HUDEP-2 (cell line): ENCODE measurements around the gene TALDO1.

Experiments used
- DNase-seq, 76 experiments: peaks; one replicate each; lab custom pipeline; 2025; ENCODE audit not compliant: unreplicated experiment in 76 of 76; lab: John Stamatoyannopoulos, UW

TALDO1 gene

DNA sequence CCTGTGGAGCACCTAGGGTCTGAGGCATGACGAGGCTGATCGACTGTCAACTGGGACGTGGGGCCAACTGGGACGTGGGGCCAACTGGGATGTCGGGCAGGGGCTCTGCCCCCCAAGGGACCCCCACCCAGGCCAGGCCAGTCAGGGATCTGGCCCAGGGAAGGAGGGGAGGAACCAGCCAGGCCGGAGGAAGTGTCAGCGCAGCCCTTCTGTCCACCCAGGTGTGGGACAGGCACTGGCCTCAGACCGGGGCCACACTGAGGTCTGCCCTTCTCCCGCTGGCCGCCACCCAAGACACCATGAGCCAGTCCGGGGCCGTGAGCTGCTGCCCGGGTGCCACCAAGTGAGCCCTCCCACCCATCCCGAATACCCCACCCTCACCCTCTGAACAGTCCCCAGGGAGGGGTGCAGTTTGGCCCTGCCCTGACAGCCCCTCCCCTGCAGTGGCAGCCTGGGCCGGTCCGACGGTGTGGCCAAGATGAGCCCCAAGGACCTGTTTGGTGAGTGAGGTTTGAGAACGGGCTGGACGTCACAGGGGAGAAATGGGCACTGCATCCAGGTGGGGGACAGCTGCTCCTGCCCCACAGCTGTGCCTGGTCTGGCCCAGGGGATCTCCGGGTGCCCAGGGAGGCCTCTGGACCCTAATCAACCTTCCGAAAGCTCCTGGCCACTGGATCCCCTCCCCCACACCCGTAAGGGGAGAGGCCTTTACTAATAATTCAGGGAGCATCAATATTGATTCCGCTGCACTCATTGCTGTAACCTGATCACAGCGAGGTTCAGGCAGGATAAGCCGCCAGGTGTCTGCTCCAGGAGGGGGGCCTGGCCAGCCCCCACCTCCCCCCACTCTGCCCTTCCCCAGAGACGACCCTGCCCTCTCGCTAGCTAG lies 37.9 kb upstream of the TALDO1 start:
- no peak for DNase-seq

- DNase-seq, result no peak
Measured at GRCh38 chr11:714436-714835, 32.8 kb upstream of the TALDO1 start.

- DNase-seq, result no peak
Measured at GRCh38 chr11:719214-720016, 27.8 kb upstream of the TALDO1 start.

DNA sequence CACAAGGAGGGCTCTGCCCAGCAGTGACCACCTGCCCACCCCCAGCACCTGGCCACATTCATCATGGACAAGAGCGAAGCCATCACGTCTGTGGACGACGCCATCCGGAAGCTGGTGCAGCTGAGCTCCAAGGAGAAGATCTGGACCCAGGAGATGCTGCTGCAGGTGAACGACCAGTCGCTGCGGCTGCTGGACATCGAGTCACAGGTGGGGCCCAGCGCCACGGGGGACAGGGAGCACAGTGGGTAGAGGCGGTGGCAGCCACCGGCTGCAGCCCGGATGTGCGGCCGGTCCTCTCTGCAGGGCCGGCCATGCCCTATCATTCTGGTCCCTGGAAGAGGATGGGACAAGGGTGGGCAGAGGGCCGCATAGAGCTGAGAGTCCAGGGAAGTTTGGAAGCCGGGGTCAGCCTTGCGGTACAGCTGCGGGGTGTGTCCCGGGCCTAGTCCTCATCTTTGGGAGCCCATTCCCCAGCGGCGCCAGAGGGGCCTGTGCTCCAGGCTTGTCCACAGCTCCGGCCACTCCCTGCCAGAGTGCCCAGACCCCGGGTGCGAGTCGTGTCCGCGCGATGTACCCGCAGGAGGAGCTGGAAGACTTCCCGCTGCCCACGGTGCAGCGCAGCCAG lies 27.1 kb upstream of the TALDO1 start:
- no peak for DNase-seq

GRCh38 chr11:720642-721246 lies 26.5 kb upstream of the TALDO1 start:
- DNase-seq, result peak in 11 of 76 experiments; percentile 8 to 50 (median 24)

DNA sequence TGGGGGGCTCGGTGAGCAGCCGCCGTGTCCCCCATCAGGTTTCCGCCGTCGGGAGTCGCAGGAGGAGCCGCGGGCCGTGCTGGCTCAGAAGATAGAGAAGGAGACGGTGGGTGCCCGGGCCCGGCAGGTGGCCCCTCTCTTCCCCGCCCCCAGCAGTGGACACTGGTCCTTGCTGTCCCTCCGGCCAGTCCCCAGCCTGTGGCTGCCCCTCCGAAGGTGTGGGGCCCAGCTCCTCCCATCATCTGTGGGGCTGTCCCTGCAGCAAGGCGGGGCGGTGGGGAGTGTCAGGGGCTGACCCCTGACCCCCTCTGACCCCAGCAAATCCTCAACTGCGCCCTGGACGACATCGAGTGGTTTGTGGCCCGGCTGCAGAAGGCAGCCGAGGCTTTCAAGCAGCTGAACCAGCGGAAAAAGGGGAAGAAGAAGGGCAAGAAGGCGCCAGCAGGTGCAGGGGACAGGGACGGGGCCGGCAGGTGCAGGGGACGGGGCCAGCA lies 26.0 kb upstream of the TALDO1 start:
- DNase-seq, result no peak

DNA sequence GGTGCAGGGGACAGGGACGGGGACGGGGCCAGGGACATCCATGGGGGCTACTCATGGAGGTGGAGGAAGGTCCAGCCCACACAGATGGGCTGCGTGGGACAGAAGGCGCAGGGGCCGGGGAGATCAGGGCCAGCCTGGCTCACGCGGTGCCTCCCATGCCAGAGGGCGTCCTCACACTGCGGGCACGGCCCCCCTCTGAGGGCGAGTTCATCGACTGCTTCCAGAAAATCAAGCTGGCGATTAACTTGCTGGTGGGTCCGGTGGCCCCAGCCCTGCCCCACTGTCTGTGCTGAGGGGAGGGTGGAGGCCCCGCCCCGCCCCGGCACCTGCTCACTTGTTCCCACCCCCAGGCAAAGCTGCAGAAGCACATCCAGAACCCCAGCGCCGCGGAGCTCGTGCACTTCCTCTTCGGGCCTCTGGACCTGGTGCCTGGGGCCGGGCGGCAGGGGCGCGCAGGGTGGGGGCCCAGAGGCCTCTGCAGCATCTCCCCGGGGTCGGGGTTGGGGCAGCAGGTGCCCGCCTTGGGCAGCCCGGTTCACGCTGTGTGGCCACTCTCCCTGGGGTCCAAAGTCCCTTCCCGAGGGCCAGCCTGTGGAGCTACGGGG lies 25.4 kb upstream of the TALDO1 start:
- DNase-seq, result peak in 7 of 76 experiments; percentile 12 to 41 (median 18)

- no peak for DNase-seq
Measured at GRCh38 chr11:722346-722811, 24.9 kb upstream of the TALDO1 start.

DNA sequence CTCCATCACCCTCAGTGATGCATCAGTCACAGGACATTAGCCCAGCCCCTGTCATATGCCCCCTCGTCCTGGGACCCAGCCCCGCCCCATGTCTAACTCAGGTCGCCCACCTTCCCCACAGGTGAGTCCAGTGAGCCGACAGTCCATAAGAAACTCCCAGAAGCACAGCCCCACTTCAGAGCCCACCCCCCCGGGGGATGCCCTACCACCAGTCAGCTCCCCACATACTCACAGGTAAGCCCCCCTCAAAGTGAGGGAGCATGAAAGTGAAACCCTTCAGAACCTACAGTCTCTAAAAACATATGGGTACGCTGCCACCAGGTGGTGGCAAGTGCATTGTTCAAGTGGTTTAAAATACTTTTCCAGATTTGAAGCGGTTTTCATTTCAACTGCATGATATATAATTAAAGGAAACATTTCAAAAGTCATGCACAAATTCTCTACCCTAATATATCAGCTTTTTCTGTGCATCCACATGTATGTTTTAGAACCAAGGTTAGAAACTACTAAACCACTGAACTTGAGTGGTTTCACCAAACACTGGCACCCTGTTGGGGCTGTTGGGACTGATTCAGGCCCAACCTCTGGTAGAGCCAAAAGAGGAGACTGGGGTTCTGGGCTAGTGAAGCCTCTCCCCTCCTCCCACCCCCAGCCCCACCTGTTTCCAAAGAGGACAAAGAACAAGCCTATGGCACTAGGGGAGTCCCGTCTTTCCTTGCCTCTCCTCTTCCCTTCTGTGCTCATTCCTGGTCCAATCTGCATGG lies 24.0 kb upstream of the TALDO1 start:
- DNase-seq, result peak in 23 of 76 experiments; percentile 7 to 55 (median 23)

- DNase-seq, result peak in 8 of 76 experiments; percentile 16 to 51 (median 35)
Measured at GRCh38 chr11:724049-724777, 23.1 kb upstream of the TALDO1 start.

DNA sequence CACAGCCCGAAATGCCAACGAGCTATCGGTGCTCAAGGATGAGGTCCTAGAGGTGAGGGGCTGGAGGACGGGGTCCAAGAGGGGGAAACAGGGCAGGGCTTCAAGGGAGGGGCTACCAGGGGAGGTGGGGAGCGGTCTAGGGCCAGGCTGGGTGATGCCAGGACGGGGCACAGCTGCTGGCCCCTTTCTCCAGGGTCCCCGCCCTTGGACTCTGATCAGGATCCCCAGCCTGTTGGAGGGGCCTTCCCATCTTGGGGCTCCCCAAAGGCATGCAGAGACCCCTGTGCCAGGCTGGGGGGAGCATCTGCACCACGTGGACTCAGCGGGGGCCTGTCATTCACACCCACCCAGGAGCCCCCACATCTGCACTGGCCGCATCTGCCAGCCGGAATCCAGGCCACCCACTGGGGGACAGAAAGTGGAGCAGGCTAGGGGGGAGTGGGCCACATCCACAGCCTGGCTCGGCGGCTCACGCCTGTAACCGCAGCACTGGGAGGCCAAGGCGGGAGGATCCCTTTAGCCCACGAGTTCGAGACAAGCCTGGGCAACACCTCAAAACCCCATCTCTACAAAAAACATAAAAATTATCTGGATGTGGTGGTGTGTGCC lies 22.4 kb upstream of the TALDO1 start:
- no peak for DNase-seq

- no peak for DNase-seq
Measured at GRCh38 chr11:725624-726202, 21.6 kb upstream of the TALDO1 start.

DNA sequence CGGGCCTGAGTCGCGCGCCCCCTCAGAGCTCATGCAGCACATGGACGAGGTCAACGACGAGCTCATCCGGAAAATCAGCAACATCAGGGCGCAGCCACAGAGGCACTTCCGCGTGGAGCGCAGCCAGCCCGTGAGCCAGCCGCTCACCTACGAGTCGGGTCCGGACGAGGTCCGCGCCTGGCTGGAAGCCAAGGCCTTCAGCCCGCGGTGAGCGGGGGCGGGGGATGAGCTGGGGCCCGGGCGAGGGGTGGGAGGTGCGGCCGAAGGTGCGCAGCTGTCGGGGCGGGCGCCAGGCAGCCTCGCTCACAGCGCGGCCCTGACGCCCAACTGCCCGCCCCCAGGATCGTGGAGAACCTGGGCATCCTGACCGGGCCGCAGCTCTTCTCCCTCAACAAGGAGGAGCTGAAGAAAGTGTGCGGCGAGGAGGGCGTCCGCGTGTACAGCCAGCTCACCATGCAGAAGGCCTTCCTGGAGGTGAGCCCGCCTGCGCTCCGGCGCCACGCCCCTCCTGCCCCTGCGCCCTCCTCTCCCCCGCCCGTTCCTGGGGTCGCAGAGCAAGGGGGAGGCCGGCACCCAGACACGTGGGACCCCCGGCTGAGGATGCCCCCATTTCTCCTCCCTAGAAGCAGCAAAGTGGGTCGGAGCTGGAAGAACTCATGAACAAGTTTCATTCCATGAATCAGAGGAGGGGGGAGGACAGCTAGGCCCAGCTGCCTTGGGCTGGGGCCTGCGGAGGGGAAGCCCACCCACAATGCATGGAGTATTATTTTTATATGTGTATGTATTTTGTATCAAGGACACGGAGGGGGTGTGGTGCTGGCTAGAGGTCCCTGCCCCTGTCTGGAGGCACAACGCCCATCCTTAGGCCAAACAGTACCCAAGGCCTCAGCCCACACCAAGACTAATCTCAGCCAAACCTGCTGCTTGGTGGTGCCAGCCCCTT lies 20.7 kb upstream of the TALDO1 start:
- DNase-seq, result peak in 13 of 76 experiments; percentile 19 to 62 (median 32)

DNA sequence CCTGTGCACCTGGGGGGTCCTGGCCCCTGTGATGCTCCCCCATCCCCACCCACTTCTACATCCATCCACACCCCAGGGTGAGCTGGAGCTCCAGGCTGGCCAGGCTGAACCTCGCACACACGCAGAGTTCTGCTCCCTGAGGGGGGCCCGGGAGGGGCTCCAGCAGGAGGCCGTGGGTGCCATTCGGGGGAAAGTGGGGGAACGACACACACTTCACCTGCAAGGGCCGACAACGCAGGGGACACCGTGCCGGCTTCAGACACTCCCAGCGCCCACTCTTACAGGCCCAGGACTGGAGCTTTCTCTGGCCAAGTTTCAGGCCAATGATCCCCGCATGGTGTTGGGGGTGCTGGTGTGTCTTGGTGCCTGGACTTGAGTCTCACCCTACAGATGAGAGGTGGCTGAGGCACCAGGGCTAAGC lies 20.0 kb upstream of the TALDO1 start:
- no peak for DNase-seq

GRCh38 chr11:727859-728748 lies 19.2 kb upstream of the TALDO1 start:
- peak in 66 of 76 experiments; percentile 8 to 86 (median 61) for DNase-seq
